A673 (cell line): ENCODE data around the gene MILR1.

ENCODE experiments used
- EZH2 ChIP-seq: fragments of 200-600 bp; sonication (generic); IDR thresholded peaks from 2 replicates; pipeline ENCODE4 v1.6.1; 2017; ENCODE audit warnings: borderline replicate concordance, low read depth, mild to moderate bottlenecking, mixed read lengths, antibody characterized with exemption, low read length; ENCODE audit not compliant: poor library complexity, severe bottlenecking
- TF ChIP-seq, protein P1 (sequence below): fragments of 300-800, 200-600 bp; sonication (generic); conservative IDR thresholded peaks from 2 replicates; pipeline ENCODE4 v1.5.1; 2017; ENCODE audit warnings: low read depth, mild to moderate bottlenecking, antibody characterized with exemption, low read length, moderate library complexity, mixed read lengths

- TF ChIP-seq, protein P1, sequence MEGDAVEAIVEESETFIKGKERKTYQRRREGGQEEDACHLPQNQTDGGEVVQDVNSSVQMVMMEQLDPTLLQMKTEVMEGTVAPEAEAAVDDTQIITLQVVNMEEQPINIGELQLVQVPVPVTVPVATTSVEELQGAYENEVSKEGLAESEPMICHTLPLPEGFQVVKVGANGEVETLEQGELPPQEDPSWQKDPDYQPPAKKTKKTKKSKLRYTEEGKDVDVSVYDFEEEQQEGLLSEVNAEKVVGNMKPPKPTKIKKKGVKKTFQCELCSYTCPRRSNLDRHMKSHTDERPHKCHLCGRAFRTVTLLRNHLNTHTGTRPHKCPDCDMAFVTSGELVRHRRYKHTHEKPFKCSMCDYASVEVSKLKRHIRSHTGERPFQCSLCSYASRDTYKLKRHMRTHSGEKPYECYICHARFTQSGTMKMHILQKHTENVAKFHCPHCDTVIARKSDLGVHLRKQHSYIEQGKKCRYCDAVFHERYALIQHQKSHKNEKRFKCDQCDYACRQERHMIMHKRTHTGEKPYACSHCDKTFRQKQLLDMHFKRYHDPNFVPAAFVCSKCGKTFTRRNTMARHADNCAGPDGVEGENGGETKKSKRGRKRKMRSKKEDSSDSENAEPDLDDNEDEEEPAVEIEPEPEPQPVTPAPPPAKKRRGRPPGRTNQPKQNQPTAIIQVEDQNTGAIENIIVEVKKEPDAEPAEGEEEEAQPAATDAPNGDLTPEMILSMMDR = no peak
- no peak for TF ChIP-seq EZH2
Measured at GRCh38 chr17:64410750-64411490, 38.0 kb upstream of the MILR1 start.
